CD14-positive monocyte (primary cell): ENCODE data around the gene PLEKHA7. TPM values are rescaled to one million over a fixed set of nuclear protein-coding genes. Genes with fewer than 3 reads are reported as not detected.

ENCODE experiments used
- DNase-seq, 3 donors: peaks; one replicate each; pipeline ENCODE4 v3.0.0-alpha.2; 2011 to 2022
- H2AFZ ChIP-seq: 2 replicates; pipeline ENCODE4 v1.6.0; 2012; ENCODE audit warnings: mild to moderate bottlenecking, low read depth, low read length, inconsistent platforms; ENCODE audit not compliant: insufficient read depth, poor library complexity, severe bottlenecking
- H3K27ac ChIP-seq, 2 donors: 1 replicate in 1 of 2; 2 replicates in 1 of 2; pipeline ENCODE4 v1.5.1; 2012 to 2013; ENCODE audit warnings: low read length in 2 of 2, control low read depth in 1 of 2, inconsistent platforms in 1 of 2, low read depth in 1 of 2, mild to moderate bottlenecking in 1 of 2
- H3K27me3 ChIP-seq, 2 donors: one replicate each; pipeline versions ENCODE4 v1.6.0 to v1.6.1; 2011 to 2013; ENCODE audit warnings: low read length in 2 of 2; ENCODE audit not compliant: control insufficient read depth in 2 of 2, insufficient read depth in 2 of 2
- H3K36me3 ChIP-seq, 2 donors: replicated peaks in 1 of 2; 1 replicate in 1 of 2; 2 replicates in 1 of 2; pipeline versions ENCODE4 v1.5.1 to v1.6.1; 2012 to 2013; ENCODE audit warnings: low read length in 2 of 2, control low read depth in 1 of 2, inconsistent platforms in 1 of 2, mild to moderate bottlenecking in 1 of 2; ENCODE audit not compliant: insufficient read depth in 2 of 2, control insufficient read depth in 1 of 2
- H3K4me1 ChIP-seq, 2 donors: 1 replicate in 1 of 2; 2 replicates in 1 of 2; pipeline versions ENCODE4 v1.5.1 to v1.6.1; 2012 to 2013; ENCODE audit warnings: low read length in 2 of 2, control low read depth in 1 of 2, inconsistent platforms in 1 of 2, mild to moderate bottlenecking in 1 of 2, moderate library complexity in 1 of 2; ENCODE audit not compliant: insufficient read depth in 2 of 2, control insufficient read depth in 1 of 2
- H3K4me2 ChIP-seq: replicated peaks from 2 replicates; pipeline ENCODE3; 2012; ENCODE audit warnings: low read length, moderate library complexity, mild to moderate bottlenecking; ENCODE audit not compliant: poor library complexity, severe bottlenecking; ENCODE audit errors: extremely low read depth
- H3K4me3 ChIP-seq, 3 experiments: fragments of 200-600 bp in 1 of 3; sonication (generic) in 1 of 3; replicated peaks in 1 of 3; 1 replicate in 2 of 3; 2 replicates in 1 of 3; pipeline ENCODE4 v1.5.1; 2011 to 2013; ENCODE audit warnings: low read length in 3 of 3, mild to moderate bottlenecking in 3 of 3, control low read depth in 2 of 3, low read depth in 2 of 3, inconsistent platforms in 1 of 3, moderate library complexity in 1 of 3
- H3K79me2 ChIP-seq: 2 replicates; pipeline ENCODE4 v1.6.0; 2012; ENCODE audit warnings: mild to moderate bottlenecking, control low read depth, inconsistent platforms, low read length, moderate library complexity; ENCODE audit not compliant: insufficient read depth
- H3K9ac ChIP-seq: 2 replicates; pipeline ENCODE4 v1.6.0; 2017; ENCODE audit warnings: low read length, mild to moderate bottlenecking; ENCODE audit not compliant: insufficient read depth, poor library complexity, severe bottlenecking
- H3K9me3 ChIP-seq, 2 donors: replicated peaks in 1 of 2; 1 replicate in 1 of 2; 2 replicates in 1 of 2; pipeline versions ENCODE4 v1.5.1 to v1.6.1; 2012 to 2013; ENCODE audit warnings: low read length in 2 of 2, control low read depth in 1 of 2; ENCODE audit not compliant: control insufficient read depth in 1 of 2, insufficient read depth in 1 of 2
- H4K20me1 ChIP-seq: 2 replicates; pipeline ENCODE4 v1.6.0; 2012; ENCODE audit warnings: mild to moderate bottlenecking, low read length, control low read depth, moderate library complexity; ENCODE audit not compliant: insufficient read depth
- H3K27ac Mint-ChIP-seq, 7 donors: one replicate each; pipeline ENCODE4 v1.8.0; 2020; ENCODE audit warnings: mild to moderate bottlenecking in 7 of 7, mixed read lengths in 7 of 7, moderate library complexity in 6 of 7, inconsistent platforms in 2 of 7
- H3K27me3 Mint-ChIP-seq, 3 donors: one replicate each; pipeline ENCODE4 v1.8.0; 2021 to 2022; ENCODE audit warnings: low read depth in 3 of 3, mild to moderate bottlenecking in 3 of 3, mixed read lengths in 3 of 3, moderate library complexity in 3 of 3, inconsistent platforms in 1 of 3
- H3K36me3 Mint-ChIP-seq, 2 donors: one replicate each; pipeline ENCODE4 v1.8.0; 2020; ENCODE audit warnings: mixed read lengths in 2 of 2, inconsistent platforms in 1 of 2, mild to moderate bottlenecking in 1 of 2
- H3K4me1 Mint-ChIP-seq: one replicate; pipeline ENCODE4 v1.8.0; 2020; ENCODE audit warnings: mild to moderate bottlenecking, mixed read lengths
- H3K4me3 Mint-ChIP-seq, 2 donors: one replicate each; pipeline ENCODE4 v1.8.0; 2020; ENCODE audit warnings: mild to moderate bottlenecking in 2 of 2, mixed read lengths in 2 of 2, moderate library complexity in 1 of 2
- H3K9me3 Mint-ChIP-seq, 7 donors: one replicate each; pipeline ENCODE4 v1.8.0; 2020 to 2022; ENCODE audit warnings: mixed read lengths in 7 of 7, mild to moderate bottlenecking in 6 of 7, moderate library complexity in 6 of 7, inconsistent platforms in 2 of 7
- CTCF ChIP-seq: fragments of 200-600 bp; IDR thresholded peaks from one replicate; pipeline ENCODE4 v1.8.0; 2022; ENCODE audit warnings: antibody characterized with exemption, mild to moderate bottlenecking
- WGBS: methylation state at CpG from one replicate; pipeline ENCODE4 v1.1.5; 2013; ENCODE audit warnings: missing lambda C conversion rate; ENCODE audit not compliant: insufficient coverage; 5-methylcytosine and 5-hydroxymethylcytosine counted together
- intact Hi-C, 2 donors: fragments of 100-400 bp; cut with micrococcal nuclease; formaldehyde crosslinking; loops; one replicate each; pipeline versions ENCODE4 v1.15.0 to v1.15.1; 2023
- polyA plus RNA-seq, 3 donors: library from polyadenylated mRNA; depleted of rRNA in 1 of 3; unstranded in 2 of 3; stranded (reverse) in 1 of 3; fragments of 300-500 nt in 2 of 3; fragments of >200 nt in 1 of 3; fragmentation: Illumina TruSeq in 2 of 3; gene quantifications; 1 replicate in 2 of 3; 2 replicates in 1 of 3; pipeline ENCODE4 v1.2.3, GENCODE V29; 2012 to 2021

PLEKHA7 gene
- polyA plus RNA-seq, 3 donors = 0.05 to 0.92 (median 0.22) TPM

GRCh38 chr11:16896729-16897469 is 117.3 kb downstream of the PLEKHA7 start:
- intact Hi-C loops = no loop called here
- no peak for TF ChIP-seq CTCF
- Histone ChIP-seq H3K27me3 (no peaks in the 10 kb centered on the region), H4K20me1 (no peaks in the 10 kb centered on the region), H3K36me3 (no peaks in the 10 kb centered on the region), H3K79me2 (no peaks in the 10 kb centered on the region), H3K27ac (no peak overlapping the region), H2AFZ (peak overlapping the region; percentile 35), H3K9me3 (no peaks in the 10 kb centered on the region), H3K4me2 (no peak overlapping the region), H3K4me3 (no peak overlapping the region), H3K9ac (no peak overlapping the region), H3K4me1 (peaks cover 5 to 8% of the 10 kb centered on the region in 2 donors)
- H3K9me3 Mint-ChIP-seq = peaks cover 0 to 1% (median 0%) of the 10 kb centered on the region in 7 donors
- no peak for DNase-seq
- H3K27me3 Mint-ChIP-seq = peaks cover 0 to 1% (median 0%) of the 10 kb centered on the region in 3 donors
- 88% methylated on average over 2 of the region's 7 CpGs for WGBS
- H3K27ac Mint-ChIP-seq = peak overlapping the region in 1 of 7 donors; percentile 18
- peaks cover 11% of the 10 kb centered on the region for H3K4me1 Mint-ChIP-seq
- H3K36me3 Mint-ChIP-seq = no peaks in the 10 kb centered on the region
- no peak overlapping the region for H3K4me3 Mint-ChIP-seq

- Histone ChIP-seq H4K20me1 (no peaks in the 10 kb centered on the region), H3K9ac (no peak overlapping the region), H3K36me3 (no peaks in the 10 kb centered on the region), H3K4me1 (peaks cover 5 to 8% of the 10 kb centered on the region in 2 donors), H3K9me3 (no peaks in the 10 kb centered on the region), H3K27ac (no peak overlapping the region), H2AFZ (no peak overlapping the region), H3K27me3 (no peaks in the 10 kb centered on the region), H3K79me2 (no peaks in the 10 kb centered on the region), H3K4me3 (no peak overlapping the region), H3K4me2 (no peak overlapping the region)
- Mint-ChIP-seq H3K4me1 (peaks cover 11% of the 10 kb centered on the region), H3K27me3 (peaks cover 0 to 2% (median 1%) of the 10 kb centered on the region in 3 donors), H3K36me3 (no peaks in the 10 kb centered on the region), H3K4me3 (no peak overlapping the region), H3K9me3 (peaks cover 0 to 3% (median 0%) of the 10 kb centered on the region in 7 donors), H3K27ac (no peak overlapping the region)
- no peak for TF ChIP-seq CTCF
- DNase-seq = no peak
- 63% methylated on average over 2 of the region's 3 CpGs for WGBS
- intact Hi-C loops = no loop called here
Measured at GRCh38 chr11:16895306-16895705, 118.9 kb downstream of the PLEKHA7 start.
